ENCODE measurements around the gene BANF2.

DNA sequence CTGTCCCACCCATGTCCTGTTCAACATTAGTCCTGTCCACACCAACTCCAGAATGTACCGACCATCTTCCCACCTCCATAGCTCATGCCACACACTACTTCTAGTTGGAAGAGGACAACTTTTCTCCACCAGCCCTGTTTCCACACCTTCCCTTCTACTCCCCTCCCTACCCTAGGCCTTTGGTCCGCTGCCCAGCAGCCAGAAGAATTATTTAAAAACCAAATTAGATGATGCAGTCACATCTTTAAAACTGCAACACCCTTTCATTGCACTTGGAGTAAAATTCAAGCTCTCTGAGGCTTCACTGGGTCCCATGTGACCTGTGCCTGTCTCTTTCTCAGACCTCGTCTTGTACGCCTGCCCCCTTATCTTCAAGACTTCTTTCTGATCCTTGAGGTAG lies 53.8 kb downstream of the BANF2 start:
- TF ChIP-seq POLR2AphosphoS5 (IDR thresholded peaks at IDR 0.05; ENCODE audit: low read depth) (no peak), JUNB (IDR thresholded peaks at IDR 0.05; ENCODE audit: unreplicated experiment) (no peak), EZH2phosphoT487 (IDR thresholded peaks at IDR 0.05; ENCODE audit: unreplicated experiment) (no peak), STAT1 (IDR thresholded peaks at IDR 0.05; ENCODE audit: unreplicated experiment) (no peak)
- TF ChIP-seq, protein P1, sequence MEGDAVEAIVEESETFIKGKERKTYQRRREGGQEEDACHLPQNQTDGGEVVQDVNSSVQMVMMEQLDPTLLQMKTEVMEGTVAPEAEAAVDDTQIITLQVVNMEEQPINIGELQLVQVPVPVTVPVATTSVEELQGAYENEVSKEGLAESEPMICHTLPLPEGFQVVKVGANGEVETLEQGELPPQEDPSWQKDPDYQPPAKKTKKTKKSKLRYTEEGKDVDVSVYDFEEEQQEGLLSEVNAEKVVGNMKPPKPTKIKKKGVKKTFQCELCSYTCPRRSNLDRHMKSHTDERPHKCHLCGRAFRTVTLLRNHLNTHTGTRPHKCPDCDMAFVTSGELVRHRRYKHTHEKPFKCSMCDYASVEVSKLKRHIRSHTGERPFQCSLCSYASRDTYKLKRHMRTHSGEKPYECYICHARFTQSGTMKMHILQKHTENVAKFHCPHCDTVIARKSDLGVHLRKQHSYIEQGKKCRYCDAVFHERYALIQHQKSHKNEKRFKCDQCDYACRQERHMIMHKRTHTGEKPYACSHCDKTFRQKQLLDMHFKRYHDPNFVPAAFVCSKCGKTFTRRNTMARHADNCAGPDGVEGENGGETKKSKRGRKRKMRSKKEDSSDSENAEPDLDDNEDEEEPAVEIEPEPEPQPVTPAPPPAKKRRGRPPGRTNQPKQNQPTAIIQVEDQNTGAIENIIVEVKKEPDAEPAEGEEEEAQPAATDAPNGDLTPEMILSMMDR (conservative IDR thresholded peaks at IDR 0.05; ENCODE audit: low read depth in 2 of 2): no peak
- TF ChIP-seq, protein P2, sequence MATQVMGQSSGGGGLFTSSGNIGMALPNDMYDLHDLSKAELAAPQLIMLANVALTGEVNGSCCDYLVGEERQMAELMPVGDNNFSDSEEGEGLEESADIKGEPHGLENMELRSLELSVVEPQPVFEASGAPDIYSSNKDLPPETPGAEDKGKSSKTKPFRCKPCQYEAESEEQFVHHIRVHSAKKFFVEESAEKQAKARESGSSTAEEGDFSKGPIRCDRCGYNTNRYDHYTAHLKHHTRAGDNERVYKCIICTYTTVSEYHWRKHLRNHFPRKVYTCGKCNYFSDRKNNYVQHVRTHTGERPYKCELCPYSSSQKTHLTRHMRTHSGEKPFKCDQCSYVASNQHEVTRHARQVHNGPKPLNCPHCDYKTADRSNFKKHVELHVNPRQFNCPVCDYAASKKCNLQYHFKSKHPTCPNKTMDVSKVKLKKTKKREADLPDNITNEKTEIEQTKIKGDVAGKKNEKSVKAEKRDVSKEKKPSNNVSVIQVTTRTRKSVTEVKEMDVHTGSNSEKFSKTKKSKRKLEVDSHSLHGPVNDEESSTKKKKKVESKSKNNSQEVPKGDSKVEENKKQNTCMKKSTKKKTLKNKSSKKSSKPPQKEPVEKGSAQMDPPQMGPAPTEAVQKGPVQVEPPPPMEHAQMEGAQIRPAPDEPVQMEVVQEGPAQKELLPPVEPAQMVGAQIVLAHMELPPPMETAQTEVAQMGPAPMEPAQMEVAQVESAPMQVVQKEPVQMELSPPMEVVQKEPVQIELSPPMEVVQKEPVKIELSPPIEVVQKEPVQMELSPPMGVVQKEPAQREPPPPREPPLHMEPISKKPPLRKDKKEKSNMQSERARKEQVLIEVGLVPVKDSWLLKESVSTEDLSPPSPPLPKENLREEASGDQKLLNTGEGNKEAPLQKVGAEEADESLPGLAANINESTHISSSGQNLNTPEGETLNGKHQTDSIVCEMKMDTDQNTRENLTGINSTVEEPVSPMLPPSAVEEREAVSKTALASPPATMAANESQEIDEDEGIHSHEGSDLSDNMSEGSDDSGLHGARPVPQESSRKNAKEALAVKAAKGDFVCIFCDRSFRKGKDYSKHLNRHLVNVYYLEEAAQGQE (IDR thresholded peaks at IDR 0.05; ENCODE audit: unreplicated experiment): no peak
